ENCODE results near the gene HSBP1L1. TPM values are rescaled to one million over a fixed set of nuclear protein-coding genes. Genes with fewer than 3 reads are reported as not detected.

HSBP1L1 gene
- total RNA-seq, 4 donors from 2014 or later = 6.6 to 21.3 (median 15.0) TPM

DNA sequence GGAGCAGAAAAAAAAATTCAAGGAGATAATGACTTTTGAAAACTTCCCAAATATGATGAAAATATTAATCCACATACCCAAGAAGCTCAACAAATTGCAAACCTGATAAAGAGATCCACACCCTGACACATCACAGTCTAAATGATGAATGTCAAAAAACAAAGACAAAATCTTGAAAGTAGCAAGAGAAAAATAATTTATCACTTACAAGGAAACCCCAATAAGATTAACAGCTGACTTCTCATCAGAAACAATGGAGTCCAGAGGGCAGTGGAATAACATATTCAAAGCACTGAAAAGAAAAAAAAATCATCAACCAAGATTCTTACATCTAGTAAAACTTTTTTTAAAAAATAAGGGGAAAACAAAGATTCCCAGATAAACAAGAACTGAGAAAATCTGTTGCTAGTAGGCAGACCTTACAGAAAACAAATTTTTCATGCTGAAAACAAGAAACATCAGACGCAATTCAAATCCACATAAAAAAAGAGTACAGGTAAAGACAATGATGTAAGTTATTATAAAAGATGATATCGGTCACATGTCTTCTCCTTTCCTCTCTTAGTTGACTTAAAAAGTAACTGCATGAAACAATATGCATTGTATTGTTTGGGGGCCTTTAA lies 34.3 kb upstream of the HSBP1L1 start:
- peaks cover 0 to 42% of the 10 kb centered on the region in 2 donors for H3K9me3 ChIP-seq
- no peak for TF ChIP-seq POLR2A (IDR thresholded peaks at IDR 0.05)
- TF ChIP-seq, protein P1, sequence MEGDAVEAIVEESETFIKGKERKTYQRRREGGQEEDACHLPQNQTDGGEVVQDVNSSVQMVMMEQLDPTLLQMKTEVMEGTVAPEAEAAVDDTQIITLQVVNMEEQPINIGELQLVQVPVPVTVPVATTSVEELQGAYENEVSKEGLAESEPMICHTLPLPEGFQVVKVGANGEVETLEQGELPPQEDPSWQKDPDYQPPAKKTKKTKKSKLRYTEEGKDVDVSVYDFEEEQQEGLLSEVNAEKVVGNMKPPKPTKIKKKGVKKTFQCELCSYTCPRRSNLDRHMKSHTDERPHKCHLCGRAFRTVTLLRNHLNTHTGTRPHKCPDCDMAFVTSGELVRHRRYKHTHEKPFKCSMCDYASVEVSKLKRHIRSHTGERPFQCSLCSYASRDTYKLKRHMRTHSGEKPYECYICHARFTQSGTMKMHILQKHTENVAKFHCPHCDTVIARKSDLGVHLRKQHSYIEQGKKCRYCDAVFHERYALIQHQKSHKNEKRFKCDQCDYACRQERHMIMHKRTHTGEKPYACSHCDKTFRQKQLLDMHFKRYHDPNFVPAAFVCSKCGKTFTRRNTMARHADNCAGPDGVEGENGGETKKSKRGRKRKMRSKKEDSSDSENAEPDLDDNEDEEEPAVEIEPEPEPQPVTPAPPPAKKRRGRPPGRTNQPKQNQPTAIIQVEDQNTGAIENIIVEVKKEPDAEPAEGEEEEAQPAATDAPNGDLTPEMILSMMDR (IDR thresholded peaks at IDR 0.05) = no peak

DNA sequence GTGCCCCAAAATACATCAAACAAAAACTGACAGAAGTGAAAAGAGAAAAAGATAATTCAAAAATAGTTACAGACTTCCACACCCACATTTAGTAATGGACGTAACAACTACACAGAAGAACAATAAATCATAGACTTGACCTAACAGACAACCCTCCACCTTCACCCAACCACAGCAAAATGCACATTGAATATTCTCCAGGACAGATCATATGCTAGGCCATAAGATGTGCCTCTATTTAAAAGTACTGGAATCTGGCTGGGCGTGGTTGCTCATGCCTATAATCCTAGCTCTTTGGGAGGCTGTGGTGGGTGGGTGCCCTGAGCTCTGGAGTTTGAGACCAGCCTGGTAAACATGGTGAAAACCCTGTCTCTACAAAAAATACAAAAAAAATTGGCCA lies 33.0 kb upstream of the HSBP1L1 start:
- H3K27me3 ChIP-seq = no peaks in the 10 kb centered on the region
- intact Hi-C loops (cut with DNase I; ENCODE audit: low total_unique reads) = no loop called here
- no peak overlapping the region for H3K4me3 ChIP-seq
- no peak for DNase-seq
- no peak overlapping the region for H3K27ac ChIP-seq
- TF ChIP-seq POLR2A (IDR thresholded peaks at IDR 0.05) = no peak
- TF ChIP-seq, protein P1 (IDR thresholded peaks at IDR 0.05) = no peak
- no peaks in the 10 kb centered on the region for H3K36me3 ChIP-seq
- H3K9me3 ChIP-seq = peaks cover 0 to 42% of the 10 kb centered on the region in 2 donors
- H3K4me1 ChIP-seq = no peaks in the 10 kb centered on the region

More for the DNA sequence above, 34.3 kb upstream of the HSBP1L1 start:
- Histone ChIP-seq H3K27ac (no peak overlapping the region), H3K27me3 (no peaks in the 10 kb centered on the region), H3K4me3 (no peak overlapping the region), H3K36me3 (no peaks in the 10 kb centered on the region), H3K4me1 (peaks cover 0 to 2% of the 10 kb centered on the region in 2 donors)
- DNase-seq = no peak
- intact Hi-C loops (cut with DNase I; ENCODE audit: low total_unique reads) = no loop called here

DNA sequence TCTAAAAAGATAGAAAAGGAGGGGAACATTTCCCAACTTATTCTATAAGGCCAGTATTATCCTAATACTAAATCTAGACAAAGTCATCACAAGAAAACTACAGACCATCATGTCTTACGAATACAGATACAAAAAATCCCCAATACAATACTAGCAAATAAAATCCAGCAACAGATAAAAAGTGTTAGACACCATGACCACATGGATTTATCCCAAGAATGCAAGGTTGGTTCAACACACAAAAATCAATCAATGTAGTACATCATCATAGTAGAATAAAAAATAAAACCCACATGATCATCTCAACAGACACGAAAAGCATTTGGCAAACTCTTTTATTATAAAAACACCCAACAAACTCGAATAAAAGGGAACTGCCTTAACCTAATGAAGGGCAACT lies 31.5 kb upstream of the HSBP1L1 start:
- DNase-seq = no peak

DNA sequence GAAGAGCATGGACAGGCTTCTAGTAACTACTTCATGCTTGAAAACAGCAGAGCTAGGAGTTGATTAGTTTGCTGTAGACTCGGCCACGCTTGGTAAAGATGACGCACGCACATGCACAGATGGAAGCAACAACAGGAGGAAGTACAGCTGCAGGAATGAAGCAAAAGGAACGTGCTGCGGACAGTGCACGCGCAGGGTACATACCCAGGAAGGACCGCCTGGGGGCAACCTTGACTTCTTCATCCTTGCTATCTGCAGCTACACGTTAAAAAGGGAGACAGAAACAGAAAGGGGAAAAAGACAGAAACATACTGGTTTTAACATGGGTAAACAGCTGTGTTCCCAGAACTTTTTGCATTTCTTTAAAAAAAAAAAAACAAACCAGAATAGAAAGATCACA lies 30.7 kb upstream of the HSBP1L1 start:
- Histone ChIP-seq H3K27me3 (no peaks in the 10 kb centered on the region), H3K27ac (no peak overlapping the region), H3K36me3 (no peaks in the 10 kb centered on the region), H3K9me3 (peaks cover 0 to 42% of the 10 kb centered on the region in 2 donors), H3K4me3 (no peak overlapping the region), H3K4me1 (no peaks in the 10 kb centered on the region)
- DNase-seq = peak; percentile 2 to 7
- intact Hi-C loops (cut with DNase I; ENCODE audit: low total_unique reads) = no loop called here
- TF ChIP-seq, protein P1 (IDR thresholded peaks at IDR 0.05) = no peak
- no peak for TF ChIP-seq POLR2A (IDR thresholded peaks at IDR 0.05)

More for the DNA sequence above, 31.5 kb upstream of the HSBP1L1 start:
- no peaks in the 10 kb centered on the region for H3K4me1 ChIP-seq
- no peak overlapping the region for H3K27ac ChIP-seq
- H3K36me3 ChIP-seq = no peaks in the 10 kb centered on the region
- TF ChIP-seq POLR2A (IDR thresholded peaks at IDR 0.05) = no peak
- TF ChIP-seq, protein P1 (IDR thresholded peaks at IDR 0.05) = no peak
- peaks cover 0 to 42% of the 10 kb centered on the region in 2 donors for H3K9me3 ChIP-seq
- no peak overlapping the region for H3K4me3 ChIP-seq
- no peaks in the 10 kb centered on the region for H3K27me3 ChIP-seq
- intact Hi-C loops (cut with DNase I; ENCODE audit: low total_unique reads) = no loop called here

DNA sequence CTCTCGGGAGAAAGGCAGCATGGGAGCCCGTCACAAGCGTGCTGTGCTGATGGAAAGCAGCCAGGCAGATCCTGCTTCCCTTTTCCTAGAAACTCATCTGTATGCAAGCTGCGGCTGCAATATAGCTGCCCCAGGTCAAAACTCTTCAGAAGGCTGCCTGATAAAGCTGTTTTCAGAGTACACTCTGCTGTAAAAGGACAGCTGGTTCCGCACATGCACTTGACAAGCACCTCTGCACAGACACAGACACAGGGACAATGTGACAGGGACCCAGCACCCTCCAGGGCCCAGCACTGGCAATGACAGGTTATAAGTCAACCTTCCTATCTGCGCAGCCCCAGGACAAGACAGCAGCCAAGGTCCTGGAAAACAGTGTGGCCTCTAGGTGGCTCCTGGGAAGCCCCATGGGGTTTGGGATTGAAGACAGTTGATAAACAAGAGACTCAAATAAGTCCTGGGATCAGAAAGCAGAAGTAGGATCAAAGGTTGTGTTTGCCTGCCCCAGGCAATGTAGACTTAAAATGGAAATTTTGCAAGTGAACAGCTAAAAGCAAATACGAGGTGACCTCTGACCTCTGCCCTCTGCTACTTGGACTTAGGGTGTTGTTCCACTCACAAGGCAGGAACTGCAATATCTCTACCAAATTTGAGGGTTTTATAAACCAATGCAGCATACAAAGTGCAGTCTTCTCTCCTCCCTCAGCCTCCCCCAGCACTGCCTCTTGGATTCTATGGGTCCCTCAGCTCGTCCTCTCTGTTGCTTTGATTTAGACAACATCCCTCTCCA lies 29.9 kb upstream of the HSBP1L1 start:
- H3K27me3 ChIP-seq = no peaks in the 10 kb centered on the region
- H3K36me3 ChIP-seq = no peaks in the 10 kb centered on the region
- H3K9me3 ChIP-seq = peaks cover 0 to 36% of the 10 kb centered on the region in 2 donors

More for the DNA sequence above, 29.9 kb upstream of the HSBP1L1 start:
- DNase-seq = peak; percentile 7 to 14
- intact Hi-C loops (cut with DNase I; ENCODE audit: low total_unique reads) = no loop called here
- H3K4me3 ChIP-seq = no peak overlapping the region
- no peaks in the 10 kb centered on the region for H3K4me1 ChIP-seq
- H3K27ac ChIP-seq = no peak overlapping the region
- TF ChIP-seq, protein P1 (IDR thresholded peaks at IDR 0.05) = no peak
- no peak for TF ChIP-seq POLR2A (IDR thresholded peaks at IDR 0.05)
